ENCODE data around the gene PPM1D.
"Not testable (repeated sequence)": the region's sequence is repeated elsewhere in the genome, so short reads cannot be mapped to it uniquely, and the experiment has no call there.

Gene PPM1D

DNA sequence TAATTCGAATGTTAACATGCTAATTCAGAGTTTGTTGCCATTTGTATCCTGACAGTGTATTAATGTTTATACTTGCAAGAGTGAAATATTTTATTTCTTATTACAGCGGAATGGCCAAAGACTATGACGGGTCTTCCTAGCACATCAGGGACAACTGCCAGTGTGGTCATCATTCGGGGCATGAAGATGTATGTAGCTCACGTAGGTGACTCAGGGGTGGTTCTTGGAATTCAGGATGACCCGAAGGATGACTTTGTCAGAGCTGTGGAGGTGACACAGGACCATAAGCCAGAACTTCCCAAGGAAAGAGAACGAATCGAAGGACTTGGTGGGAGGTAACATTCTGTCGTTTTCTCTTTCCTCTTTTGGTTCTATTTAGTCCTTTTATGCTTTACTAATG, 23.4 kb downstream of the PPM1D start:
- no peak for DNase-seq

DNA sequence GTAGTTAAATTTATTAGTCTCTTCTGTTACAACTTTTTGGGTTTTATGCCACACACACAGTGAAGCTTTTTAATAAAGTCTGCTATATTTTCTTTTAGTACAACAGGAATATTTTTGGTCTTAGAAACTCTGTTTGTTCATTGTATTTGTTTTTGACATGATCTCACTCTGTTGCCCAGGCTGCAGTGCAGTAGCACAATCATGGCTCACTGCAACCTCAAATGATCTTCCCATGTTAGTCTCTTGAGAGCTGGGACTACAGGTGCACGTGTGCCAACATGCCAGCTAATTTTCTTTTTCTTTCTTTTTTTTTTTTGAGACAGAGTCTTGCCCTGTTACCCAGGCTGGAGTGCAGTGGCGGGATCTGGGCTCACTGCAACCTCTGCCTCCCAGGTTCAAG, 27.1 kb downstream of the PPM1D start:
- DNase-seq, result no peak

DNA sequence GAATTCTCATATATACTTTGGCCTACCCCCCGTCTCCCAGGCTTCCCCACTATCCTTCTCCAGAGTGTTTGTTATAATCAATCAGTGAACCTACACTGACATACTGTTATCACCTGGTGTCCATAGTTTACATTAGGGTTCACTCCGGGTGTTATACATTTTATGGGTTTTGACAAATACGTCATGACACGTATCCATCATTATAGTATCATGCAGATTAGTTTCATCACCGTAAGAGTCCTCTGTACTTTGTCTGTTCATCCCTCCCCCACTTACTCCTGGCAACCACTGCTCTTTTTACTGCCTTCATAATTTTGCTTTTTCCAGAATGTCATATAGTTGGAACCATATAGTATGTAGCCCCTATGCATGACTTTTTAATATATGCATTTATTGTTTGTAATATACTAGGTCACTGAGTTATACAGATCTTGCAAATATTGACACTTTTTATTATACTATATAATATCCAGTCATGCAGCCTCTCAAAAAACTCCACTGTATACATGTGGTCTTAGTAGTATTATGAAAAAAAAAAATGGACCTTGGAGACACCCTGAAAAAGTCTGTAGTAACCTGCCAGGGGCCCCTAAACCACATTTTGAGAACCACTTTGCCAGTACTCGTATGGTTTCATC, 28.4 kb downstream of the PPM1D start:
- DNase-seq, result no peak

DNA sequence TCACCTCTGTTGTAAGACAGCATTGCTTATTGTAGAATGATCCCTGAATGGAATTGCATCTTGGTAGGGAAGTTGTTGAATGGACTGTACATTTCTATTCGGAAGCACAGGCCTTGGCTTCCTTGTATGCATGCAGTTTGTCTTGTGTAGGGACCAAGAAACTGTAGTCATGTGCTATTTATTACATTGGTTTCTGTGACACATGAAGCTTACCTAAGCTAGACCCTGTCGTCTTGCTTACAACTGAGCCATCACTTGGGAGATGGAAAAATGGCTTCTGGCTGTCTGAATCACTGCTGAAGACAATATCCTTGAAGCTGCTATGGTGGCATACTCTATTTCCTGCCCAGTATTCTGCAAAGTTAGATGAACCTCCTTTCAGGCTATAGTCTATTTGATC, 29.1 kb downstream of the PPM1D start:
- no peak for DNase-seq

DNA sequence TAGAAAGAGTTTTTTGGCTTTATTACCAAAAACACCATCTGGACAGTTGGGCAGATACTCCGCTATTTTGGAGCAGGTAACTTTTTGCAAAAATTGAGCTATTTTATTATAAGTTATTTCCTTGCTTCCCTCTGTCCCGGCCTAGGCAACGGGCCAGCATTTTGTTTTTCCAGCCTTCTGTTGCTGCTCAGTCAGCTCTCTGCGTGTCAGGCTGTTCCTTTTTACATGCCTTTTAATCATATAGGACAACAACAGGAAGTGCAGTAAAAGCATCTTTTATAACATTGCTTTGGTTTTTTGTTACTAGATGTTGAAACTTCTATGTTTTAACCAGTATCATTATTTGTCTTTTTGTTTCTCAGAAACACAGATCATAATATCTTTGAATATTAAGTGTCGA, 30.4 kb downstream of the PPM1D start:
- no peak for DNase-seq

DNA sequence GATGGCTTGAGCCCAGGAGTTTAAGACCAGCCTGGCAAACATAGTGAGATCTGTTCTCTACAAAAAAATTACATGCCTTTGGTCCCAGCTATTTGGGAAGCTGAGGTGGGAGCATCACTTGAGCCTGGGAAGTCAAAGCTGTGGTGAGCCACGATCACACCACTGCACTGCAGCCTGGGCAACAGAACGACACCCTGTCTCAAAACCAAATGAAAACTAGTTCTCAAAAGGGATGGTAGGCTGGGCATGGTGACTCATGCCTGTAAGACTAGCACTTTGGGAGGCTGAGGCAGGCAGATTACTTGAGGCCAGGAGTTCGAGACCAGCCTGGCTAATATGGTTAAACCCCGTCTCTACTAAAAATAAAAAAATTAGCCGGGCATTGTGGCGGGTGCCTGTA, 31.1 kb downstream of the PPM1D start:
- no peak for DNase-seq

DNA sequence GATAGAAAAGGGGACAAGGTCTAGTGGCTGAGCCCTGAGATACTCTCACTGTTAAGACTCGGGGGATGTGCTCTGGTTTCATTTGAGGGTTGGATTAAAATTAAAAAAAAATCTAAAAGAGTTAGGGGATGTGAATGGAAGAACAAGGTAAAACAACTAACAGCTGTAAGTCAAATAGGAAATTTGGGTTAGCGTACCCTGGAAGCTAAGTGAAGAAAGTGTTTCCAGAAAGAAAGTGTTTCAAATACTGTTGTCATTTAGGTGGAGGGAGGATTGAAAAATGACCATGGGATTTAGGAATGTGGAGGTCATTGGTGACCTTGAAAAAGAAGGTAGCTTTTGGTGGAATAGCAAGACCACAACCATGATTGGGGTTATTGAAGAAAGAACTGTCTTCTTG, 37.7 kb downstream of the PPM1D start:
- DNase-seq, result no peak

DNA sequence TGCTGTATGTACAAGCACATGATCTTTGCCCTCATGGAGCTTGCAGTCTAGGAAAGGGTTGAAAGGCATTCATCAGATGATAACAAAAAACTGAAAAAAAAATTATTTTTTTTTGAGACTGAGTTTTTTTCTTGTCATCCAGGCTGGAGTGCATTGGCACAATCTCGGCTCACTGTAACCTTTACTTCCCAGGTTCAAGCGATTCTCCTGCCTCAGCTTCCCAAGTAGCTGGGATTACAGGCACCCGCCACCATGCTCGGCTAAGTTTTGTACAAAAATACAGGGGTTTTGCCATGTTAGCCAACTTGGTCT, 39.0 kb downstream of the PPM1D start:
- no peak for DNase-seq

DNA sequence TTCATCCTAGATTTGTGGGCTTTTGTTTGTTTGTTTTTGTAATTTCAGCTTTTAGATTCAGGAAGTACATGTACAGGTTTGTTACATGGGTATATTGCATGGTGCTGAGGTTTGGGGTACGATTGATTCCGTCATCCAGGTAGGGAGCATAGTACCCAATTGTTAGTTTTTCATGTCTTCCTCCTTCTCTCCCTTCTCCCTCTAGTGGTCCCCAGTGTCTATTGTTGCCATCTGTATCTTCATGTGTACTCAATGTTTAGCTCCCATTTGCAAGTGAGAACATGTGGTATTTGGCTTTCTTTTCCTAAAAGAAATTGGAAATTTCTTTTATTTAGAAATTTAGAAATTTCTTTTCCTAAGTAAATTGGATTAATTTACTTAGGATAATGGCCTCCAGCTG, 40.5 kb downstream of the PPM1D start:
- no peak for DNase-seq

DNA sequence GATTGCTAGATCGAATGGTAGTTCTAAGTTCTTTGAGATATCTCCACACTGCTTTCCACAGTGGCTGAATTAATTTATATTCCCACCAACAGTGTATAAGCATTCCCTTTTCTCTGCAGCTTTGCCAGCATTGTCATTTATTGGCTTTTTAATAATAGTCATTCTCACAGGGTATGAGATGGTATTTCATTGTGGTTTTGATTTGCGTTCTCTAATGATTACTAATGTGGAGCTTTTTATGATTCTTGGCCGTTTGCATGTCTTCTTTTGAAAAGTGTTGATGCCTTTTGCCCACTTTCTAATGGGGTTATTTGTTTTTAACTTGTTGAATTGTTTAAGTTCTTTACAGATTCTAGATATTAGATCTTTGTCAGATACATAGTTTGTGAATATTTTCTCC, 41.1 kb downstream of the PPM1D start:
- no peak for DNase-seq

DNA sequence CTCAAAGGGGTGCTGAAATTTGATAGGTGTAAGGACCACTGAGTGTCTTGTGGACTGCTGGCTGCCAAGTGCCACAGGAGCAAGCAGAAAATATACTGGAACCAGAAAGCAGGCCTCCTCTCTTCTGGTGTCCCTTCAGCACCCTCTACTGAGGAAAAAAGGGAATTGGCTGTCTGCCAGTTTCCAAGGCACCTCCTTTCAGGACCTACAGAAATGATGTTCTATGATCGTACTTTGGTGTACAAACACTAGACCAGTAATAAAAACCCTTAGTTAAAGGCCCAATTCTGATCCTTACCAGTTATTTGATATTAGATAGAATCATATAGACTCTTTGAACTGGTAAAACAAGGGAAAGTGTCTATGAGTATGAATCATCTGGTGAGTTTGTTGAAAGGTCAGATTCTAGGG, 41.8 kb downstream of the PPM1D start:
- peak; percentile 73 to 84 for DNase-seq

DNA sequence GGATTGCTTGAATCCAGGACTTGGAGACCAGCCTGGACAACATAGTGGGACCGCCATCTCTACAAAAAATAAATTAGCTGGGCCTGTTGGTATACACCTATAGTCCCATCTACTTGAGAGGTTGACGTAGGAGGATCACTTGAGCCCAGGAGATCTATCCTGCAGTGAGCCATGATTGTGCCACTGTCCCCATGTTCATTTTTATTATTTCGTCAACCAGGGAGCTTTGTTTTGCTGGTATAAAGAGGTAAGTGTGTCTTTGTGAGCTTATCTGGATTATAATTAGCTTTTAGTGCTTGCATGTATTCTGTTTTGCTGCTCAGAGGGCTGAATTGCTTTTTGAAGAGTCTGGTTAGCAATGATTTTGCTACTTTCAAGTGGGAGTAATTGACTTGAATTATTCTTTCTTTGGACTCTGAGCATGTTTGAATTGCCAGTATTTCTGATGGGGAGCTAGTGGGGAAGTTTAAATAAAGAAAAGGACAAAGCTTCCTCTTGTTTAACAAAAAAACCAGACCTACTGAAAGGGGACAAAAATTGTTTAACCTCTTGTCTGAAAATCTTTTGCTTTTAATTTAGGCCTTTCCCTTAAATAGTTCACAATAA, 46.0 kb downstream of the PPM1D start:
- no peak for DNase-seq

DNA sequence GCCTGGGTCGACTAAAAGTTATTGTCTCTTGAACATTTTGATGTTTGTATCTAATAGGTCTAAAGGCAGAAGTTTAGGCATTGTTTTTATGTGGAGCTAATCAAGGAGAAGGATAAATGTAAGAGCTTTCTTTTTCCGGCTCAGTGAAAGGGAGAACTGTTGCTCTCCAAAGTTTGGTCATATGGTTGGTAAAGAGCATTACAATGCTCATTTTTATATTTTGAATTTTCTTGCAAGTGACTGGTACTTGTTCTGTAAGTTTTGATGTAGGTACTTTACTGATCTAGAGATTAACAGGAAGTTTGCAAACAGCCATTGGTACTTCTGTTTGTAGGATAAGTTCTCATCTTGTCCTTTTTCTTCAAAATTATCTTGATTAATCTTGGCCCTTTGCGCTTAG, 46.7 kb downstream of the PPM1D start:
- DNase-seq, result no peak

DNA sequence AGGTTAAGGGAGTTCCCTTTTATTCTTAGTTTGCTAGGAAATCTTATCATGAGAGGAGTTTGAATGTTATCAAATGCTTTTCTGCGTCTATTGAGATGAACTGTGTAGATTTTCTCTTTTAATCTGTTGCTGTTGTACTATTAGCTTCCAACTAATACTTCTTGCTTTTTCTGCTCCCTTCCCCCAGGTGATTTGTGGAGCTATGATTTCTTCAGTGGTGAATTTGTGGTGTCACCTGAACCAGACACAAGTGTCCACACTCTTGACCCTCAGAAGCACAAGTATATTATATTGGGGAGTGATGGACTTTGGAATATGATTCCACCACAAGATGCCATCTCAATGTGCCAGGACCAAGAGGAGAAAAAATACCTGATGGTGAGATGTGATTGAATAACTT, 47.7 kb downstream of the PPM1D start:
- no peak for DNase-seq

DNA sequence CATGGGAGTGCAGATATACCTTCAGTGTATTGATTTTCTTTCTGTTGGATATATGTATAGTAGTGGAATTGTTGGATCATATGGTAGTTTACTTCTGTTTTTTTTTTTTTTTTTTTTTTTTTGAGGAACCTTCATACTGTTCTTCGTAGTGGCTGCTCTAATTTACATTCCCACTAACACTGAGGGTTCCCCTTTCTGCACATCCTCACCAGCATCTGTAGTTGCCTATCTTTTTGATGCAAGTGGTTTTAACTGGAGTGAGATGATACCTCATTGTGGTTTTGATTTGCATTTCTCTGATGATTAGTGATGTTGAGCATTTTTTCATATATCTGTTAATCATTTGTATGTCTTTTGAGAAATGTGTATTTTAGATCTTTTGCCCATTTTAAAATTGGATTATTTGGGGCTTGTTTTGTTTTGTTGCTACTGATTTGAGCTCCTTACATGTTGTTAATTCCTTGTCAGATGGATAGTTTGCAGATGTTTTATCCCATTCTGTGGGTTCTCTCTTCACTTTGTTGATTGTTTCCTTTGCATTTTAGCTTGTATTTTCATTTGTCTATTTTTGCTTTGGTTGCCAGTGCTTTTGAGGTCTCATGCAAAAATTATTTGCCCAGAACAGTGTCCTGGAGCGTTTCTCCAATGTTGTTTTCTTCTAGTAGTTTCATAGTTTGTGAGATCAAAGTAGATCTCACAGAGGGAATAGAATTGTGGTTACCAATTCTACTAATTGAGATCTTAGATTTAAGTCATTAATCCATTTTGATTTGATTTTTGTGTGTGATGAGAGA, 52.7 kb downstream of the PPM1D start:
- DNase-seq, result peak; percentile 52 to 57

DNA sequence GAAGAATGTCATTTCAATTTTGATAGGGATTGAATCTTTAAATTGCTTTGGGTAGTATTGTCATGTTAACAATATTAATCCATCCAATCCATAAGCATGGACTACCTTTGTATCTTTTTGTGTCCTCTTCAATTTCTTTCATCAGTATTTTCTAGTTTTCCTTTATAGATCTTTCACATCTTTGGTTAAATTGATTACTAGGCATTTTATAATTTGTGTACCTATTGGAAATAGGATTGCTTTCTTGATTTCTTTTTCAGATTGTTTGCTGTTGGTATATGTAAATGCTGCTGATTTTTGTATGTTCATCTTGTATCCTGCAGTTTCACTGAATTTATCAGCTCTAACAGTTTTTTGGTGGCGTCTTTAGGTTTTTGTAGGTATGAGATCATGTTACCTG, 53.6 kb downstream of the PPM1D start:
- no peak for DNase-seq

DNA sequence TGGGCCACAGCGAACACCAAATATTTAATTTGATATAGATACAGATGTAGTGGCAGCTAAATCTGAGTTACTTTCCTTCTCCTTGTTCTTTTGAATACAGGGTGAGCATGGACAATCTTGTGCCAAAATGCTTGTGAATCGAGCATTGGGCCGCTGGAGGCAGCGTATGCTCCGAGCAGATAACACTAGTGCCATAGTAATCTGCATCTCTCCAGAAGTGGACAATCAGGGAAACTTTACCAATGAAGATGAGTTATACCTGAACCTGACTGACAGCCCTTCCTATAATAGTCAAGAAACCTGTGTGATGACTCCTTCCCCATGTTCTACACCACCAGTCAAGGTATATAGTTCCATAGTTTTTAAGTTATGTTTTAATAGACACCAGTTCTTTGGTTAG, 56.5 kb downstream of the PPM1D start:
- DNase-seq, result no peak

DNA sequence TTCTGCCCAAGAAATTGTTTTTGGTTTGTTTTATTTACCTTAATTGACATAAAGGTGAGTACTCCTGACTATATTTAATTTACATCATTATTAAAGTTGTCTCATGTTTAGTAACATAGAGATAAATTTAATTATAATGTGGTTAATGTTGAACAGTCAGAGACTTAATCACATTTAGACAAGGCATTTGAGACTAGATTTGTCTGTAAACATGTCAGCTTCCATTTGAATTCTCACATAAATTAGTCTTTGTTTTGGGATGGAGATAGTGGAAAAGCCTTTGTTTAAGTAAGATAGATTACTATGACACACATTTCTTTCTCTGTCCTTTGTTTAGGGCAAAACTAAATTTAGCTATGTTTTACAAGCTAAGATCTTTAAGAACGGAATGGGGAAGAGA, 59.2 kb downstream of the PPM1D start:
- no peak for DNase-seq

DNA sequence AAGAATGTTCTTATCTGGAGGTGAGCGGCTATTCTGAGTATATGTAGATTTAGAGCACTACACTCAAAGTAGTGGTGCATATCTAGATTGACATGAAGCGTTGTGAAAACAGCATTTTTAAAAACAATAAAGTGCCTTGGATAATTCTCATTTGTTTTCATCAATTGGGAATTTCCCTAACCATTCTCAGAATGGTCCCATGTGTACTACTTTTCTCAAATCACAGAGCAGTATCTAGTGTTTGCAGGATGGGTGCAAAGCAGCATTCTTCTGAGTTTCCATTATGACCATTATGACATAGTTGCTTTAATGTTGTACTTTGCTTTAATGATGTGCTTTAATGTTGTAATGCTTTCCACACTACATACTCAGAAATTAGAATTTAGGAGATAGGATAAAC, 61.5 kb downstream of the PPM1D start:
- DNase-seq, result no peak

DNA sequence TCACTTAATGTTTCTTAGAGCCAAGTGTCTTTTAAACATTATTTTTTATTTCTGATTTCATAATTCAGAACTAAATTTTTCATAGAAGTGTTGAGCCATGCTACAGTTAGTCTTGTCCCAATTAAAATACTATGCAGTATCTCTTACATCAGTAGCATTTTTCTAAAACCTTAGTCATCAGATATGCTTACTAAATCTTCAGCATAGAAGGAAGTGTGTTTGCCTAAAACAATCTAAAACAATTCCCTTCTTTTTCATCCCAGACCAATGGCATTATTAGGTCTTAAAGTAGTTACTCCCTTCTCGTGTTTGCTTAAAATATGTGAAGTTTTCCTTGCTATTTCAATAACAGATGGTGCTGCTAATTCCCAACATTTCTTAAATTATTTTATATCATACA, 64.0 kb downstream of the PPM1D start:
- DNase-seq, result no peak

DNA sequence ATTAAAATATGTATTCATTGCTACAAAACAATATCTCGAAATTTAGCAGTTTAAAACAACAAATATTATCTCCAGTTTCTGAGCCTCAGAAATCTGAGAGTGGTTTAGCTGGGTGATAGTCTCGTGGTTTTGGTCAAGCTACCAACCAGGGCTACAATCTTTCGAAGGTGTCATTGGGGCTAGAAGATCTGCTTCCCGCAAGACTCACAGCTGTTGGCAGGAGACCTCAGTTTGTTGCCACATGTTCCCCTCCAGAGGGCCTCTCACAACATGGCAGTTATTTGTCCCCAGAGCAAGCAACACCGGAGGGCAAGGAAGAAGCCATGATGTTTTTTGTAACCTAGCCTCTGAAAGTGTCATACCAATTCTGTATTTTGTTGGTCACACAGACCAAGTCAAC, 65.6 kb downstream of the PPM1D start:
- no peak for DNase-seq

DNA sequence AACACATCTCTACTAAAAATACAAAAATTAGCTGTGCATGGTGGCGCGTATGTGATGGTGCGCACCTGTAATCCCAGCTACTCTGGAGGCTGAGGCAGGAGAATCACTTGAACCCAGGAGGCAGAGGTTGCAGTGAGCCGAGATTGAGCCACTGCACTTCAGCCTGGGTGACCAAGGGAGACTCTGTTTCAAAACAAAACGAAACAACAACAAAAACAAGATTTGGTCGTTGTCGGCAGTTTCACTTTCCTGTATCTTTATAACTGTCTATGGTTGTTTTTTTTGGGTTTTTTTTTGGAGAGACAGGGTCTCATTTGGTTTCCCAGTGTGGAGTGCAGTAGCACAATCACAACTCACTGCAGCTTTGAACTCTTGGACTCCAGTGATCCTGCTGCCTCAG, 68.7 kb downstream of the PPM1D start:
- not testable (repeated sequence) for DNase-seq

DNA sequence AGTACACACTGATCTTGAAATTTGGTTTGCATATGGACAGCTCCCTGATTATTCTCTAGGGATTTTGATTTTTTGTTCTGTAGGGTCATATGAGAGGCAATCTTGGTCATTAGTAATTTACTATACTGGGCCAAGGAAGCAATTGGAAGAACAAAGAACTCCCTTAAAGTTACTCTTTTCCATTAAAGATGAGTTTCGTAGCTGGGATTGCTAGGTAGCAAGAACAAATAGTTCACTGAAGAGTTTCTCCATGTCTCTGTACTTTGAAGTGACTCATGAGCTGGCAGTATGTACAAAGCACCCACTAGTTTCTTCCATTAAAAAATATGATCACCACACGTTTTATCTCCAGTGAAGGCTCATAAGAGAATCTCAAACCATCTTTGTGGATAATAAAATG, 71.5 kb downstream of the PPM1D start:
- DNase-seq, result no peak

DNA sequence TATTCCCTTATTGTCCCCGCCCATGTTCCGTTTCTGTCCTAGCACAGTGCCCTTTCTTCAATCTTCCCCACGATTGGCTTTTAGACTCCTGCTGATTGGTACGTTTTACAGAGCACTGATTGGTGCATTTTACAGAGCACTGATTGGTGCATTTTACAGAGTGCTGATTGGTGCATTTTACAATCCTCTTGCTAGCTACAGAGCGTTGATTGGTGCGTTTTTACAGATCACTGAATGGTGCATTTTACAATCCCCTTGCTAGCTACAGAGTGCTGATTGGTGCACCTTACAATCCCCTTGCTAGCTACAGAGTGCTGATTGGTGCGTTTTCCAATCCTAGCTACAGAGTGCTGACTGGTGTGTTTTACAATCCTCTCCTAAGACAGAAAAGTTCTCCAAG, 74.6 kb downstream of the PPM1D start:
- not testable (repeated sequence) for DNase-seq

DNA sequence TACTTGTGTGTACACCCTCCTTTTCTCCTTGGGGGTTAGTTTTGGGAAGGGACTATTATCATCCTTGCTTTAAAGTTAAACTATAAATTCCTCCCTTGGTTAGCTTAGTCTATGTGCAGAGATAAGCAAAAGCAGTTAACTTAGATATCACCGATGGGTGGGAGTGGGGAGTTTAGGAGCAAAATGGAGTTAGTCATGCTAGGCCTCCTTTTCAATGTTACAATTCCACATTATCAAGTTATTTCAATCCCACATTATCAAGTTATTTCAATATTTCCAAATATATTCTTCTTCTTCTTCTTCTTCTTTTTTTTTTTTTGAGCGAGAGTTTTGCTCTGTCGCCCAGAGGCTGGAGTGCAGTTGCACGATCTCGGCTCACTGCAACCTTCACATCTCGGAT, 76.0 kb downstream of the PPM1D start:
- DNase-seq, result no peak

All from inflammatory macrophage (primary cell).